GM21786 (cell line): ENCODE measurements around the gene AGPAT3.
A peak's percentile ranks its signal among the peaks of the same experiment; 100 is the strongest.

Source experiments
- ATAC-seq: cut with Tn5 transposase; IDR thresholded peaks from one replicate; pipeline ENCODE4 v1.9.1; 2021; ENCODE audit not compliant: unreplicated experiment

The AGPAT3 gene

DNA sequence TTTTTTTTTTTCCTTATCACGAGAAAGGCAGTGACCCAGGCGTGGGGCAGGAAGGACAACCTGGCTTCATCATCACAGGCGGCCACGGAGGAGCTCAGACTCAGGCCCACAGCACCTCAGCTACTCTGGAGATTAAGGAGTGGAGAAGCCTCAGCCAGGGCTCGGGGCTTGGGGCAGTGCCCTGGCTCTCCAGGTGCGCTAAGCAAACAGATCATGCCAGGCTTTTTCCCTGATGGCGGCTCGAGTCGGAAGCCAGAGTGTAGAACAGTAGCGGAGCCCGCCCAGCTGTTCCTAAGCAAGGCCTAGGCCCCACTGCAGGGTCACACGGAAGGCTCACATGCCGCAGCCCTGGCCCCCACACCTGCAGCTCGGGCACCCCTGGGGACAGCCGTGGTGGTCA, 70.7 kb downstream of the AGPAT3 start:
- no peak for ATAC-seq

DNA sequence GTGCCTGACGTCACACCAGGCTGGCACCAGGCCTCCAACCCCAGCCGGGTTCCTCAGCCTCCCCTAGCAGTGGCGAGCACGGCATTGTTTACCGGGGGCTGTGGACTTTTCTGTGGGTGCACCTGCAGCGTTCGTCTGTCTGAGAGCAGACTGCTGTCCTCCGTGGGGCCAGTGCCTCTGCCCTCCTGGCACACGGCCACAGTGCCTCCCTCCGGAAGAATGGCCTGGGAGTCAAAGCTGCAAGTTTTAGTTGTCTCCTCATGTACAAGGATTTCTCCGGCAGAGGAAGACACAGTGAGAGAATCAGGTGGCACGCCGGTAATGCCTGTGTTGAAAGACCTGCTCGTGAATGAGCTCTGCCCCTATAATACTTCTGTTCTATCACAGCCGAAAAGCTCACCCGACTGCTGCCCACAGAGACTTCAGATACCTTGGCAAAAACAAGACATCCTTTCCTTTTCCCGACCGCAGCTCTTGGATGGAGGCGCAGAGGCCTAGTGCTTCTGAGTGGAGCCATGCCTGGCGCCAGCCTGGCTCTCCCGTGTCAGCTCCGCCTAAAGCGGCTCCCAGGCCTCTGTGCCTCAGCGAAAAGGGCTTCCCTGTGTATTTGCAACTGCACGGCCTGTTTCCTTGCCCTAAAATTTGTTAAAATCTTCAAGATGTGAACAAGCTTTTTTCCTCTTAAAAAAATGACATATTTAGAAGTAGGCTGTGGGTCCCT, 71.4 kb downstream of the AGPAT3 start:
- no peak for ATAC-seq

- no peak for ATAC-seq
These were observed 72.2 kb downstream of the AGPAT3 start for GRCh38 chr21:43937051-43937832.

- ATAC-seq = no peak
These were observed 72.9 kb downstream of the AGPAT3 start for GRCh38 chr21:43937891-43938309.

GRCh38 chr21:43938751-43939442, 73.9 kb downstream of the AGPAT3 start:
- peak; percentile 62 for ATAC-seq

- no peak for ATAC-seq
These were observed 74.7 kb downstream of the AGPAT3 start for GRCh38 chr21:43939443-43940328.

DNA sequence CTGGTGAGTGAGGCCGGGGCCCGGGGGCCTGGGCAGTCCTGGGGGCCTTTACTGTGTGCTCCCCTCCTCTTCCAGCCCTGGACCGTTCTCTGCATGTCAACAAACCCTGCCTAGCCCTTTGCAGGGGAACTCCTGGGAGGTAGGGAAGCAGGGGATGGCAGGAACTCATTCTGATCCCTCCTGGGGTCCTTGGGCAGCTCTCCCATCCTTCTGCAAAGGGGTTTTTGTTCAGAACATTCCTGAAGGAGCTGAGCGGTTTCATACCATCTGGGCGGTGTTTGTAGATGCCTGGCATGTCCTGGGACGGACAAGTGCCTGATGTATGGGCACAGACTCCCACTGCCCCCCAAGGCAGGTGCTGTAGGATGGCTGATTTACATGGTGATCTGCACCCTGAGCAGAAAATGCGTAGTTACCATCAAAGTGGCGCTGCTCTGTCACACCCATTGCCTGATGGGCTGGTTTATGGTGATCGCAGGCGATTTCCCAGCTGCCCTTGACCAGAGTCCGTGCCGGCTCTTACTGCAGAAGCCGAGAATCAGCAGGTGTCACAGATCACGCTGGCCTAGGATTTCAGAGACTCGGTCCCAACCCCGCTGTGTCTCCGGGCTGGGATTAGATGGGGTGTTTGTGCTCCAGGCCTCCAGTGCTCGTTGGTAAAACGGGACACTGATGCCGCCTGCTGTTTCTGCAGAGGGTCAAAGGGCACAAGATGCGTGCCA, 75.5 kb downstream of the AGPAT3 start:
- ATAC-seq = no peak

DNA sequence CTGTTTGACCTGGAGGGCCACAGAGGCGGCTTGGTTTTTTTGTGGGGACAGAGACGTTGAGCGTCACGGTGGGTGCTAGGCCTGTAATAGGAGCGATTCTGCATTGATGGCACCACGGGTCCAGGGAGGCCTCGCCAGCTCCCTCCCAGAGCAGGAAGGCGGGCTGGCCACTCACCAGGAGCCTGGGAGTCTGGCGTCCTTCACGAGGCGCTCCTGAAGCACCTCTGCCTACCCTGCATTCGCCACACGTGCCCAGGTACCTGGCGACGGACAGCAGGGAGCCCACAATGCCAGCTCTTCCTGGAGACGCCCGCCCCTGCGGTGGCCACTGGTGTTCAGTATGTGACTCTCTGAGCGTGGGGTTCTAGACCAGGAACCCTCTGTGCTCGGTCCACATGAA, 77.2 kb downstream of the AGPAT3 start:
- ATAC-seq = no peak

- ATAC-seq = no peak
These were observed 77.6 kb downstream of the AGPAT3 start for GRCh38 chr21:43942621-43943020.

- no peak for ATAC-seq
These were observed 78.6 kb downstream of the AGPAT3 start for GRCh38 chr21:43943512-43944077.

GRCh38 chr21:43944078-43944633, 79.1 kb downstream of the AGPAT3 start:
- ATAC-seq = no peak

- no peak for ATAC-seq
These were observed 79.7 kb downstream of the AGPAT3 start for GRCh38 chr21:43944757-43945156.

DNA sequence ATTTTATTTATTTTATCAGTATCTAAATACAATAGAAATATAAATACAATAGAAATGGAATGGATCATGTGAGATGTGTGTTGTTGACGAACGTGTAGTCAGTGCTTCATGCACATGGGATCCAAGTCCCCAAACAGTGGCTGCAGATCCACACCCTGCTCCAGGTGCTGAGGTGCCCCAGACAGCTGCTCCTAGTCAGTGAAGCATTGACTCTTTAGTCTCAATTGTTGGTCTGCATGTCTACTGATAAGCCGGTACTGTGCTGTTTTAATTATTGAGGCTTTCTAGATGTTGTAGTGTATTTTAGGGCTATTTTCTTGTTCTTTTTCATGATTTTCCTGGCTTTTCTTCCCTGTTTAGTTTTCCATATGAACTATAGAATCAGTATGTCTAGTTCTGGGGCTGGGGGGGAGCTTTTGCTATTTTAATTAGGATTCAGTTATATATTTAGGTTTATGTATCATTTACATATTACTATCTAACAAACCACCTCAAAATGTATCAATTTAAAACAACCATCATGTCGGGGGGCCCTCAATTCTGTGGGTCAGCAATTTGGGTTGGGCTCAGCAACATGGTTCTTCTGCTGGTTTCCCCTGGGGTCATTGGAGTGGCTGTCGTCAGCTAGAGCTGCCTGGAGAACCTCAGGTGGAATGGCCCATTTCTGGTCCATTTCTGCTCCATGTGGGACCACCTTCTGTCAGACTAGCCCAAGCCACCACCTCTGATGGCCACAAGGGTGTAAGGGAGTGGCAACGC, 83.9 kb downstream of the AGPAT3 start:
- no peak for ATAC-seq

GRCh38 chr21:43949499-43950208, 84.6 kb downstream of the AGPAT3 start:
- no peak for ATAC-seq

- no peak for ATAC-seq
These were observed 85.5 kb downstream of the AGPAT3 start for GRCh38 chr21:43950481-43950880.

- ATAC-seq = no peak
These were observed 85.9 kb downstream of the AGPAT3 start for GRCh38 chr21:43950936-43951335.

GRCh38 chr21:43951911-43952703, 87.1 kb downstream of the AGPAT3 start:
- ATAC-seq = no peak
